H54 (cell line): ENCODE measurements around the gene TSC2.
"Not testable (repeated sequence)": the region's sequence is repeated elsewhere in the genome, so short reads cannot be mapped to it uniquely, and the experiment has no call there.

Source experiments
- DNase-seq: peaks from one replicate; pipeline ENCODE4 v3.0.0; 2011; ENCODE audit warnings: low spot score, mixed read lengths; ENCODE audit not compliant: insufficient read length
- FAIRE-seq: peaks from 3 replicates; lab custom pipeline; 2011; peaks lifted over from hg19 to GRCh38; lab: Jason Lieb, UNC
- POLR2A ChIP-seq: IDR thresholded peaks from 2 replicates; pipeline ENCODE4 v1.6.1; 2011; ENCODE audit warnings: low read depth, mild to moderate bottlenecking, low read length

Gene TSC2

DNA sequence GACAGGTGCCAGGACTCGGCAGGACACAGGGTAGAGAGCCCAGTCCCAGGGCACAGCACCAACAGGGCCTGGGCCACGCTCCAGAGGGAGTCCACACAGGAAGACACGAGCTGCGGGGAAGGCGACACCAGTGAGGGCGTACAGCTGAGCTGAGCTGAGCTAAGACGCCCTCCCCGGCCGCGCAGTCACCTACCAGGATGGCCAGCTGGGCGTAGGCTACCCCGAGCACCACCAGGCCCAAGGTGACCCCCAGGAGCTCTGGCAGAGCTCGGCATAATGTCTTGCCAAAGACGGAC, 42.6 kb downstream of the TSC2 start:
- no peak for FAIRE-seq

DNA sequence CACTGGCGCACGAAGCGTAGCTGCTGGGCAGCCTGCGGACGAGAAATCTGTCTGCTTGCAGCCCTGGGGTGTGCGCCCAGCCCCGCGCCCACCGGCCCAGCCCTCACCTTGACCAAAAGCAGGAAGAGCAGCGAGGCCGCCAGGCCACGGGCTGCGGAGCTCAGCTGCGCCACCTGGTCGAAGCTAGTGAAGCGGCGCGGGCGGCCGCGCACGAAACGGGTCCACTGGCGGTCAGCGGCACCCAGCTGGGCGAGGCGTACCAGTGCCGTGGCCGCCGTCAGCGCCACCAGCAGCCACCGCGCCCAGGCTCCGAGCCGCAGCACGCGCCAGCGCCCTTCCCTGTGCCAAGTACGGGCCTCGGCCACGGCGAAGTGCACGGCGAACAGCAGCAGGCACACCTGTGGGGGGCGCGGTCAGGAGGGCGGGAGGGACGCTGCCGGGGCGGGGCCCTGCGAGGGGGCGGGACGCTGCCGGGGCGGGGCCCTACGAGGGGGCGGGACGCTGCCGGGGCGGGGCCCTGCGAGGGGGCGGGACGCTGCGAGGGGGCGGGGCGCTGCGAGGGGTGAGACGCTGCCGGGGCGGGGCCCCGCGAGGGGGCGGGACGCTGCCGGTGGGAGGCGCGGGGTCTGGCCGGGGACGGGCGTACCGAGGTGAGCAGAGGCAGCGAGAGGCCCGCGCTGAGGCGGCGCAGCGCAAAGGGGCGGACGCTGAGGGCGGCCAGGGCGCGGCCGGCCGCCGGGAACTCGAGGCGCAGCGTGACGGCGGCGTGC, 43.2 kb downstream of the TSC2 start:
- no peak for TF ChIP-seq POLR2A
- no peak for FAIRE-seq
- DNase-seq: no peak

More for the DNA sequence above, 42.6 kb downstream of the TSC2 start:
- DNase-seq: no peak
- TF ChIP-seq POLR2A: no peak

DNA sequence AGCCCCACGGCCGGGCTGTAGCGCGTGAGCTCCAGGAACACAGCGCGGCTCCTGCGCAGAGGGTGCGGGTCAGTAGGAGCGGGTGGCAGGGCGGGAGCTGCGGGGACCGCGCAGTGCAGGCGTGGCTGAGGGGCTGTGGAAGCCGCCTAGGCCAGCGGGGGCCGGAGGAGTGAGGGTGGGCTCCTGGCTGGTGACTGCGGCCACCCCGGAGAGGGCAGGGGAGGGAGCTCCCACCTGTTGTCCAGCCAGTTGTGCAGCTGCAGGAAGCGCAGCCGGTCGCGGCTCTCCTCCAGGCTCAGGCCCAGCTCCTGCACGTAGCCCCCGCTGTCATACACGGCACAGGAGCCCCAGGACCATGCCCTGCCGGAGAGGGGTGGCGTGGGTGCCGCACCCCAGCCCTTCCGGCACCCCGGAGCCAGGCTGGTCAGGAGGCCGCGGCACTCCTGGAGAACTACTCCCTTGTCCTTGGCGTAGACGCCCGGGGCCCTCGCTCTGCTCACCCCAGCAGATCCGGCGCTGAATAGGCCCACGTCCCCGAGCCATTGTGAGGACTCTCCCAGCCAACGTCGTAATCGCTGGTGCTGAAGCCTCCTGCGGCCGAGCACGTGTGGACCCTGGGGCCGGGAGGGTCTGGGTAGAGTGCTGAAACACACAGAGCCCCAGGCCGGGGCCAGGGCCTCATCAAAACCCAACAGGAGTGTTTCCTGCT, 43.9 kb downstream of the TSC2 start:
- no peak for TF ChIP-seq POLR2A
- no peak for DNase-seq
- FAIRE-seq: no peak

DNA sequence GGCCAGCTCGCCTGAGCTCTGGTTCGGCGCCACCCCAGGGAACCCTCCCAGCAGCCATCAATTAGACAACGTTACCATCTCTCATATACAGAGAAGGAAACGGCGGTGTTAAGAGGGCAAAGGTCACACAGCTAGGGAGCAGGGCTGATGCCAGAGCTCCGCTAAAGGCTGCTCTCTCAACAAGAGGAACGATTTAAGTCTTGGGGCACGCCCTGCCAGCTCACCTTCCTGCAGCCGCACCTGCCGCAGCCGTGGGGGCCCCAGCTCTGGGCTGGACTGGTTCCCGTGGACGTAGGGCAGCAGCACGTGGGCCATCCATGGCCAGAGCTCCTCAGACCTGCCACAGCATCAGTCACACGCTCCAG, 44.5 kb downstream of the TSC2 start:
- TF ChIP-seq POLR2A: no peak
- FAIRE-seq (no peak), DNase-seq (no peak)

DNA sequence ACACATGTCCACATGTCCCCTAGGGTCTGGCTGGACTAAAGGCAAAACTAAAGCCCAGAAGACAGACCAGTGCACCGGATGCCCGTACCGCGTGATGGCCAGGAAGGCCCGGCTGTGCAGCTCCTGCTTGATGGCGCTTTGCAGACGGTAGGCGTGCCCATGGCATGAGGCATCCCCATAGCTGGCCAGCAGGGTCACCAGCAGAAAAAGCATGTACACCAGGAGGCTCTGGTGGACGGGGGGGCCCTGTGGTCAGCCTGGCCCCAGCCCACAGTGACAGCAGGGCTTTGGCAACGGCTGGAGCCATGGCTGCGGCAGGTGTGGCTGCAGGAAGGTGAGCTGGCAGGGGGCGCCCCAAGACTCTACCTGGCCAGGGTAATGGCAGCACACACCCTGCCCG, 45.1 kb downstream of the TSC2 start:
- no peak for DNase-seq
- no peak for FAIRE-seq
- TF ChIP-seq POLR2A: no peak

DNA sequence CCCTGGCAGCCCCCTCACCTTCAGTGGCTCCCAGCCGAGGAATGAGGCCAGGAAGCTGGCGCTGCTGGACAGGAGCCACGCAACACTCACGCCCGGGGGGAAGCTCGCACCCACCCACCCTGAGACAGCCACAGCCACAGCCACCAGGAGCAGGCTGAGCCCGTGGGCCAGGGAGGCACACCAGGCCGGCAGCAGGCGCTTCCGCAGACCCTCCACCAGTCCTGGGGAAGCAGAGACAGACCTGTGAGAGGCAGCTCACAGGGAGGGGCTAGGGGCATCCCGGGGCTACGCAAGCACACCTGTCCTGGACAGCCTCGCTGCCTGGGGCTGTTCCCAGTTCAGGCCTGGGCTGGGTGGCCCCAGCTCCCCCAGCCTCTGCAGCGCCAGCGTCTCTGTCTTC, 46.0 kb downstream of the TSC2 start:
- DNase-seq (no peak), FAIRE-seq (no peak)
- no peak for TF ChIP-seq POLR2A

DNA sequence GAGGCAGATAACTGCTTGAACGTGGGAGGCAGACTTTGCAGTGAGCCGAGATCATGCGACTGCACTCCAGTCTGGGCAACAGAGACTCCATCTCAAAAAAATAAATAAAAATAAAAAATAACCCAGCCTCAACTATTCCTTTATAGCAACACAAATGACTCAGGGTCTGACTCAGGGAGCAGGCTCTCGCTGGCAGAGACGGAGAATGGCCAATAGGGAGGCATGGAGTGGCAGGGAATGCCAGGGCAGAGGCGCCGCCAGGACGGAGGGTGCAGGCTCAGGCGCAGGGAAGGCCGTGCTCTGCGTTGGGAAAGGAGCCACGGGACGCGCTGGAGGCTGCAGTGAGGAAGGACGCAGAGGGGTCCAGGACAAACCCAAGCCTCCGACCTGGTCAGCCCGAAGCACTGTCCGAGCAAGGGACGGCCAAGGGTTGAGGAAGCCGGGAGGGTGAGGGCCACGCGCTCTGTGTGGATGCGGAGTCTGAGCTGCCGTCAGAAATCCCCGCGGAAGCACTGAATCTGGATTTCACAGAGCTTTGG, 47.6 kb downstream of the TSC2 start:
- TF ChIP-seq POLR2A: no peak
- peak; percentile 93 for DNase-seq

DNA sequence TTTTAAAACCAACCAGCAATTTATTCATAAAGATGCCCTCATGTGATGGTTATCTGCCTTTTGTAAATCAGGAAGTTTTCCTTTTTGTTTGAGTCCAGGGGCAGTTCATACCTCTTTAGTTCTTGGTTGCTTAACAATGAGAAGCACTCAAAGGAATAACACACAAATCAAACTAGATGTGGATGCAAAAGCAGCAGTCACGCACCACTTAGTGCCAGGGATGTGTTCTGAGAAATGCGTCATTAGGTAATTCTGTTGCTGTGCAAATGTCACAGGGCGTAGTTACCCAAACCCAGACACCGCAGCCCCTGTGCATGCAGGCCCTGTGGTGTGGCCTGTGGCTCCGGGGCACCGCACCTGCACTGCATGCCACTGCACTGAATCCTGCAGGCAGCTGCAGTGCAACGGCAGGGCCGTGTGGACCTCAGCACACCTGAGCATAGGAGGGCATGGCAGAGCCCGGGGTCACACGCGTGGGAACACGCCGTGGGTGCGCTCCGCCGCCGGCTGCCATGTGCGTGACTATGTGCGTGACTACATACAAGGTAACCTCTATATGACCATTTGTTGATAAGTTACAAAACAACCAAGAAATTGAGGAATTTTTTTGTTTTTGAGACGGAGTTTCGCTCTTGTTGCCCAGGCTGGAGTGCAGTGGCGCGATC, 48.3 kb downstream of the TSC2 start:
- no peak for TF ChIP-seq POLR2A
- DNase-seq (no peak), FAIRE-seq (no peak)

More for the DNA sequence above, 47.6 kb downstream of the TSC2 start:
- FAIRE-seq: no peak

DNA sequence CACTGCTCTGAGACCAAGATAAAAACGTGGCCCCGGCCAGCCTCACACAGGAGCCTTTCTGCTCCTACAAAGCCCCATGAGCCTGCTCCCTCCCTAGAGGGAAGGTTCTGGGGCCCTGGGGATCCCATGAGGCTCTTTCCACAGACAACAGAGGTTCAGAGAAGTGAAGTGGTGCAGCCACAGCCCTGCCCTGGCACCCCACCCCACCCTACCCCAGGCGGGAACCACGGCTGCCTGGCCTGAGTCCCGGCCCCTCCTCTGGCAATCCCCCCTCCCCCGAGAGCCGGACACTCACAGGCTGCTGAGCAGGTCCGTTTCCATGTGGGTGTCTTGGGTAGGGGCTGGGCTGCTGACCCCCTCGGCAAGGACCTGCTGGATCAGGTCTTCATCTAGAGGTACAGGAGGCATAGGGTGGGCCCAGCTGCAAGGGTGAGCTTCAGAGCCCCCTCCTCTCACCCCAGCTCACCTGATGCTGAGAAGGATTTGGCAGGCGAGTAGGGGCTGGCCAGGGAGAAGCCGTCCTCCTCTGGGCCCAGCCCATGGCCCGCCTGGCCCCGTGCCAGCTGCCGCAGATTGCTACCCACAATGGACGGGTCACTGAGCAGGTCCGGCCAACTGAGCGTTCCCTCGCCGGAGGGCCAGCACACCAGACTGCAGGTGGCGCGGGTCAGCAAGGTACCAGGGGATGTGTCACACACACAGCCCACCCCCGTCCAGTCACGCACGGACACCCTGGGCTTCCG, 49.2 kb downstream of the TSC2 start:
- no peak for FAIRE-seq
- DNase-seq: no peak
- TF ChIP-seq POLR2A: no peak

DNA sequence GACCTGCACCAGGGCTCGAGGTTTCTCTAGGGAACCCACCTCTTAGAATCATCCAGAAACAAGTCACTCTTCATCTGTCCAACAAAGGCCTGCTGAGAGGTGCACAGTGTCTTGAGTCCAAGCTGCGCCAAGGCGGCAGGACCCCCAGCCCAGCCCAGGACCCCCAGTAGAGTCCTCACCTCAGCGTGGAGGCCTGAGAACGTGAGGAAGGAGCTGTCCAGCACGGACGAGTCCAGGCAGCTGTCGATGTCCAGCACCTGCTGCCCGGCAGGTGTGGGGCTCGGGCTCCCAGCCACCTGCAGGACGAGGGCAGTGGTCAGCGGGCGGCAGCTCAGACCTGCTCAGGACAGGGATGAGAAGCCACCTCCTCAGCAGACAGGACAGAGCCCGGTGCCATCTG, 49.9 kb downstream of the TSC2 start:
- not testable (repeated sequence) for DNase-seq, FAIRE-seq

DNA sequence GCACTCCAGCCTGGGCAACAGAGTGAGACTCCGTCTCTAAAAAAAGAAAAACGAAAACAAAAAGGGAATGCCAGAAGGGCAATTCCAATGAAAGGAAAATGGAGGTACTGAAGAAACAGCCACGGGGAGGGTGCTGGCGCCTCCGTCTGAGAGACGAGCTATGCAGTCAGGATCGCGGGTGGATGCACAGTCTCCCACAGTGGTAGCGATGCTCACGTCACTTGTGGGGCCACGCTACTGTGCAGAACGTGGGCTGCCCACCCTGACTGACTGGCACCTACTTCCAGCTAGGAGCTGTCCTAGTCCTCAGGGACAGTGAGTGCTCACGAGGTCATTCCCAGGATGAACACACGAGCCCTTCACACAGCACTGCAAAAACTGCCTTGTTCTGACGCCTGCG, 53.8 kb downstream of the TSC2 start:
- not testable (repeated sequence) for FAIRE-seq, DNase-seq

DNA sequence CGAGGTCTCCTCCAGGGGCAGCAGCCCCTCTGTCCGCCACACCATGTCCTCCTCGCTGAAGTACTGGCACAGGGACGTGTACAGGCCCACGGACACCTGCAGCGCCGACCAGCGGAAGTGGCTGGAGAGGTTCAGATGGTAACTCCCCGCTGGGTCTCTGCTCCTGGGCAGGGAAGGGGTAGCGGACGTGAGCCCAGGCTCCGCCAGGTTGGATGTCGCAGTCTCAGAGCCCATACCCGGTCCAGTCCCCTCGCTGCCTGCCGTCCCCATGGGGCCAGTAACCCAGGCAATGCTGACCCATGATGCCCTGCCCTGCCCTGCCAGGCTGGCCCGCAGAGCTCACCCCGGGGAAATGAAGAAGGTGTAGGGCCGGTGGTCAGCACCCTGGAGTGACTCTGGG, 54.7 kb downstream of the TSC2 start:
- FAIRE-seq: no peak

DNA sequence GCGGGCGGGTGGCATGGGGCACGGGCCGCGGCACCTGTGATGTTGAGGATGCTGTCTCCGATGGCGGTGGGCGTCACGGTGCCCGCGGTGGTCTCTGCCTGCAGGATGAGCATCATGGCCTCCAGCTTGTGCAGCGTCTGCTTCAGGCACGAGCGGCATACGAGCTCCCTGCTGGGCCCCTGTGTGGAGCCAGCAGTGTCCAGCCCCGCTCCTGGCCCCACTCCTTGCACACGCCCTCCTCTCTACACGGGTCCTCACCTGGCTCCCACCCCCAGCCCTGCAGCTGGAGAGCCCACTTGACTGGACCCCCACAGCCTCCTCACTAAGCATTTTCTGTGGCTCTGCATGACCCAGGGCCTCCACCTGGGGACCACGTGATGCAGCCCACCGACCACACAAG, 56.7 kb downstream of the TSC2 start:
- DNase-seq, FAIRE-seq: not testable (repeated sequence)

More for the DNA sequence above, 54.7 kb downstream of the TSC2 start:
- DNase-seq: no peak
- no peak for TF ChIP-seq POLR2A

DNA sequence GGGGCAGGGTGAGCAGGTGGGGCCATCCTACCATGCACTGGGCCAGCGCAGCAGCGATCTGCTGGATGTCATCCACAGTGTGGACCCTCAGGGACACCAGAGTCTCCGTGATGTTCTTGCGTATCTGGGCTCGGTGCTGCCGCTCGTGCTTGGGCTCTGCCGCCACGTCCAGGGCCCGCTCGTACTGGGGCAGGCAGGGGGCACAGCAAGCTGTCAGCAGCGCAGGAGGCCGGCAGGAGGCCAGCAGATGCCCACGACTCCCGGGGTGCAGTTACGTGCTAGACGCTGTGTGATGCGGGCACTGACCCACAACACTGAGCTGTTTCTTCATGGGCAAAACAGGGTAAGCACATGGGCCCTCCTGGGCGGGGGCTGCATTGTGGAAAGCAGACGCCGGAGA, 57.5 kb downstream of the TSC2 start:
- FAIRE-seq, DNase-seq: not testable (repeated sequence)

DNA sequence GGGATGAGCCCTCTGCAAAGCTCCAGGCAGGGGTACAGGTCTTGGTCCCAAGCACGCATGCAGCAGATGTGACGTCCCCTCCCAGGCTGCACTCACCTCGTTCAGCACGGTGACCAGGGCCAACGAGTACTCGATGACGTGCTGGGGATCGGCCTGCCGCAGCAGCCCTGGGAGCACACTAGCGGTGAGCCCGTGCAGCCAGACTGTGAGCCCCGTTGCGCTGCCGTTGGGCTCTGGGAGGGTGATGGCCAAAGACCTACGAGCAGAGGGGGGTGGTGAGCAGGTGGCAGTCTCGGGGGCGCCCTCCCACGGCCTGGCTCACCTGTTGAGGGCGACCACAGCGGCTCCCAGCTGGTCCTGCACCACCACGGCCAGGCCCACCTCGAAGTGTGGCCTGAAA, 58.0 kb downstream of the TSC2 start:
- not testable (repeated sequence) for FAIRE-seq, DNase-seq

DNA sequence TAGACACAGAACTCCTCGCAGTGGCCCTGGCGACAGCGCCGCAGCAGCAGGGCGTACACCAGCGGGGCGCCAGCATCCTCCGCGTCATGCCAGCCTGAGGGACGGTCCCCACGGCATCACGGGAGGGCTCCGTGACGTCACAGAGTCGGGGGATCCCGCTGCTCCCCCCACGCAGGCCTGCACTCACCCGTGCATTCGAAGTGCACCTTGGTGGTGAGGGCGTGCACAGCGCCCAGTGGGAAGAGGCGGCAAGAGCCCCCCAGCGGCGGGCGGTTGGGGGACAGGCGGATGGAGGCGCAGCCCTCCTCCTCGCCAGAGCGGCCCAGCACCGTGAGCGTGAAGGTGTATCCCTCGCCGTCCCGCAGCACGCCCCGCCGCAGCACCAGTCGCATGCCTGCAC, 58.4 kb downstream of the TSC2 start:
- DNase-seq, FAIRE-seq: not testable (repeated sequence)

DNA sequence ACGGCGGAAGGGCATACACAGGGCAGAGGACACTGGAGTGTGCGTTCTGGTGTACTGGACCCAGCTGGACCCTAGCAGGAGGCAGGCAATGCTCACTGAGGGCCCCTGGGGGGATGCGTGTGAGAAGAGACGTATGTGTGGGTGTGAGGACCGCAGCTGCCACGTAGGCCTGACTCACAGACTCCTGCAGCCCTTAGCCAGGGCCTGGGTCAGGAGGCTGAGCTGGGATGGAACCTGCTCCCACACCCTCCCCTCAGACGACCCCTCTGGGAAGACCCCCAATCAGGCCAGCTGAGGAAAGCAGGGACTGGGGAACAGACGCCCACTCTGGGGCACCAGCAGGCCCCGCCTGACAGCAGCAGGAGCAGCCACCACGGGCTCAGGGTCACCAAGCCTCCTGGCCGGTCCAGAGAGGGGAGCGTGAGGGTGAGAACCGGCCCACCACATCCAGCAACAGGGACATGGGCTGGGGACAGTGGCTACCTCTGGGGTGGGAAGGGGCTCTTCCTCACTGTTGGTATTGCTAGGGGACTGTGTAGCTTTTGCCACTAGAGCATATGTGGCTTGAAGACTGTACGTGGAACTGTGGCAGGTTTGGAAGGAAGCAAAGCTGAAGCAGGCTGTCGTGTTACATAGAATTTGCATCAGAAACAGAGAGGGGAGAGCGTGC, 59.5 kb downstream of the TSC2 start:
- not testable (repeated sequence) for FAIRE-seq
- peak; percentile 70 for DNase-seq

DNA sequence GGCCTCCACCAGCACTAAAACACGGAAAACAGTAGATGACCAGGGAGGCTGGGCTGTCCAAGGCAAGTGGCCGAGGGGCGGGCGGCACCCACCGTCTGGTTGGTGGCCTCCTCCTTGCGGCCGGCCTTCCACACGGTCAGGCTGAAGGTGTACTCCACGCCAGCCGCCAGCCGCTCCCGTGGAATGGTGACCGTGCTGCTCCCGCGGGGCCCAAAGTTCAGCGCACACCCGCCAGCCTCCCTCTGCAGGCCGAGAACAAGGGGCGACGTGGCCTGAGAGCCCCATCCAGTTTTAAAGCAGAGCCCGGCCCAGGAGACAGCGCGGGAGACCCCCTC, 60.0 kb downstream of the TSC2 start:
- not testable (repeated sequence) for FAIRE-seq, DNase-seq
